ENCODE data around the gene OR2T2.
"Not testable (repeated sequence)": the region's sequence is repeated elsewhere in the genome, so short reads cannot be mapped to it uniquely, and the experiment has no call there.

DNA sequence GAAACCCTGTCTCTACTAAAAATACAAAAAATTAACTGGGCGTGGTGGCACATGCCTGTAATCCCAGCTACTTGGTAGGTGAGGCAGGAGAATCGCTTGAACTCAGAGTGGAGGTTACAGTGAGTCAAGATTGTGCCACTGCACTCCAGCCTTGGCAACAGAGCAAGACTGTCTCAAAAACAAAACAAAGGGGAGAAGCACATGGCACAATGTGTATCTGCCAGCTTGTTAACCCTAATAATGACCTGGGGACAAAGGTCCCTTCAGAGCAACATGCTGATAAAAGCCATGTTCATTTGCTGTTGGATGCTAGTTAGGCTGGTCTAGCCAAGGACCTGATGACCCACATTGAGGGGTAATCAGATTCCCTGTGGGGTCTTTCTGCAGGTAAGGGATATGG, 11.2 kb downstream of the OR2T2 start:
- TF ChIP-seq, protein P1, sequence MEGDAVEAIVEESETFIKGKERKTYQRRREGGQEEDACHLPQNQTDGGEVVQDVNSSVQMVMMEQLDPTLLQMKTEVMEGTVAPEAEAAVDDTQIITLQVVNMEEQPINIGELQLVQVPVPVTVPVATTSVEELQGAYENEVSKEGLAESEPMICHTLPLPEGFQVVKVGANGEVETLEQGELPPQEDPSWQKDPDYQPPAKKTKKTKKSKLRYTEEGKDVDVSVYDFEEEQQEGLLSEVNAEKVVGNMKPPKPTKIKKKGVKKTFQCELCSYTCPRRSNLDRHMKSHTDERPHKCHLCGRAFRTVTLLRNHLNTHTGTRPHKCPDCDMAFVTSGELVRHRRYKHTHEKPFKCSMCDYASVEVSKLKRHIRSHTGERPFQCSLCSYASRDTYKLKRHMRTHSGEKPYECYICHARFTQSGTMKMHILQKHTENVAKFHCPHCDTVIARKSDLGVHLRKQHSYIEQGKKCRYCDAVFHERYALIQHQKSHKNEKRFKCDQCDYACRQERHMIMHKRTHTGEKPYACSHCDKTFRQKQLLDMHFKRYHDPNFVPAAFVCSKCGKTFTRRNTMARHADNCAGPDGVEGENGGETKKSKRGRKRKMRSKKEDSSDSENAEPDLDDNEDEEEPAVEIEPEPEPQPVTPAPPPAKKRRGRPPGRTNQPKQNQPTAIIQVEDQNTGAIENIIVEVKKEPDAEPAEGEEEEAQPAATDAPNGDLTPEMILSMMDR (IDR thresholded peaks at IDR 0.05; ENCODE audit: control extremely low read depth in 1 of 3, insufficient read depth in 1 of 3, low read depth in 1 of 3, low read length in 3 of 3): not testable (repeated sequence)
- TF ChIP-seq NRF1 (IDR thresholded peaks at IDR 0.05; ENCODE audit: low read depth, low read length); FOSL1 (IDR thresholded peaks at IDR 0.05; ENCODE audit: insufficient read depth, low read depth, low read length); CHD1 (IDR thresholded peaks at IDR 0.05; ENCODE audit: low read depth, low read length); EZH2 (IDR thresholded peaks at IDR 0.05; ENCODE audit: low read depth, low read length, severe bottlenecking); RFX5 (IDR thresholded peaks at IDR 0.05; ENCODE audit: borderline replicate concordance, low read depth, low read length); KDM1A (IDR thresholded peaks at IDR 0.05; ENCODE audit: borderline replicate concordance, low read length); CBX8 (IDR thresholded peaks at IDR 0.05; ENCODE audit: borderline replicate concordance, low read depth, low read length); ZNF274 (IDR thresholded peaks at IDR 0.05; ENCODE audit: borderline replicate concordance, extremely low read depth, low read length); HDAC6 (IDR thresholded peaks at IDR 0.05; ENCODE audit: low read depth, low read length): not testable (repeated sequence)

Data from H1 (cell line).